HepG2 (cell line): ENCODE data around the gene FAM193A. TPM values are rescaled to one million over a fixed set of nuclear protein-coding genes. Genes with fewer than 3 reads are reported as not detected.

Experiments used
- ATF2 ChIP-seq: sonication (generic); formaldehyde crosslinking; IDR thresholded peaks from 2 replicates; pipeline ENCODE4 v1.4.0; 2020; ENCODE audit warnings: missing genetic modification reagents
- CEBPG ChIP-seq: IDR thresholded peaks from 2 replicates; pipeline ENCODE4 v1.6.1; 2016
- DNMT1 ChIP-seq: sonication (generic); formaldehyde crosslinking; IDR thresholded peaks from 2 replicates; pipeline ENCODE4 v1.5.1; 2020; ENCODE audit warnings: mild to moderate bottlenecking, missing genetic modification reagents
- ELF3 ChIP-seq: IDR thresholded peaks from 2 replicates; pipeline ENCODE4 v1.6.1; 2016; ENCODE audit warnings: missing genetic modification reagents, missing compliant biosample characterization
- GMEB1 ChIP-seq: sonication (generic); formaldehyde crosslinking; IDR thresholded peaks from 2 replicates; pipeline ENCODE4 v1.5.1; 2020; ENCODE audit warnings: missing genetic modification reagents, mild to moderate bottlenecking, borderline replicate concordance
- HDAC6 ChIP-seq: fragments of 200-600 bp; sonication (generic); IDR thresholded peaks from 2 replicates; pipeline ENCODE4 v1.7.0; 2017; ENCODE audit warnings: mild to moderate bottlenecking, antibody characterized with exemption, low read length, low read depth
- MAF1 ChIP-seq: sonication (generic); formaldehyde crosslinking; IDR thresholded peaks from 2 replicates; pipeline ENCODE4 v1.5.0; 2020; ENCODE audit warnings: missing genetic modification reagents, borderline replicate concordance
- MED1 ChIP-seq: sonication (generic); formaldehyde crosslinking; IDR thresholded peaks from 2 replicates; pipeline ENCODE4 v1.4.0; 2020; ENCODE audit warnings: missing genetic modification reagents
- MIER2 ChIP-seq: IDR thresholded peaks from 2 replicates; pipeline ENCODE4 v1.6.1; 2016; ENCODE audit warnings: missing biosample characterization, missing genetic modification reagents
- POLR2A ChIP-seq, 2 experiments: IDR thresholded peaks; 2 replicates each; pipeline ENCODE4 v1.6.1; 2011; ENCODE audit warnings: low read depth in 2 of 2, low read length in 2 of 2, mild to moderate bottlenecking in 1 of 2, moderate library complexity in 1 of 2; ENCODE audit not compliant: insufficient read depth in 1 of 2
- PRDM15 ChIP-seq: sonication (generic); formaldehyde crosslinking; IDR thresholded peaks from 2 replicates; pipeline ENCODE4 v1.4.0; 2020; ENCODE audit warnings: missing genetic modification reagents
- TSC22D2 ChIP-seq: sonication (generic); formaldehyde crosslinking; IDR thresholded peaks from 2 replicates; pipeline ENCODE4 v1.5.1; 2020; ENCODE audit warnings: missing genetic modification reagents, mild to moderate bottlenecking, borderline replicate concordance
- YEATS2 ChIP-seq: sonication (generic); formaldehyde crosslinking; IDR thresholded peaks from 2 replicates; pipeline ENCODE4 v1.4.0; 2020; ENCODE audit warnings: missing genetic modification reagents, borderline replicate concordance
- ZNF317 ChIP-seq: sonication (generic); formaldehyde crosslinking; IDR thresholded peaks from 2 replicates; pipeline ENCODE4 v1.5.0; 2020; ENCODE audit warnings: mild to moderate bottlenecking, missing genetic modification reagents
- ZNF670 ChIP-seq: sonication (generic); formaldehyde crosslinking; IDR thresholded peaks from 2 replicates; pipeline ENCODE4 v1.8.0; 2022; ENCODE audit warnings: mild to moderate bottlenecking, missing genetic modification reagents, borderline replicate concordance
- ZNF772 ChIP-seq: sonication (generic); formaldehyde crosslinking; IDR thresholded peaks from 2 replicates; pipeline ENCODE4 v1.5.0; 2020; ENCODE audit warnings: mild to moderate bottlenecking, missing genetic modification reagents
- polyA plus RNA-seq, 8 experiments: library from polyadenylated mRNA; depleted of rRNA in 3 of 8; stranded (reverse) in 7 of 8; unstranded in 1 of 8; fragments of >200 nt; fragmentation: Illumina TruSeq in 4 of 8; extraction: Trizol in 4 of 8; gene quantifications; 2 replicates each; pipeline versions ENCODE4 v1.2.1 to v1.2.3, GENCODE V29; 2011 to 2016; ENCODE audit warnings: low read depth in 4 of 8, missing spikeins in 1 of 8, mixed read lengths in 1 of 8; ENCODE audit not compliant: insufficient read depth in 1 of 8
- total RNA-seq, 5 experiments: library from RNA; depleted of rRNA; stranded (reverse); fragments of >200 nt; fragmentation: Illumina TruSeq; extraction: Trizol; gene quantifications; 2 replicates each; pipeline ENCODE4 v1.2.3, GENCODE V29; 2016; ENCODE audit warnings: low read depth in 1 of 5
- TF ChIP-seq, protein P1 (sequence below): IDR thresholded peaks from 2 replicates; pipeline ENCODE4 v1.6.1; 2012; ENCODE audit warnings: low read length, improper control_type of control experiment

FAM193A gene
- total and polyA plus RNA-seq, 2 of the 13 experiments (the other 11 are each of a cell fraction or from before 2014, with no cell fraction given): 5.7 to 8.7 TPM

DNA sequence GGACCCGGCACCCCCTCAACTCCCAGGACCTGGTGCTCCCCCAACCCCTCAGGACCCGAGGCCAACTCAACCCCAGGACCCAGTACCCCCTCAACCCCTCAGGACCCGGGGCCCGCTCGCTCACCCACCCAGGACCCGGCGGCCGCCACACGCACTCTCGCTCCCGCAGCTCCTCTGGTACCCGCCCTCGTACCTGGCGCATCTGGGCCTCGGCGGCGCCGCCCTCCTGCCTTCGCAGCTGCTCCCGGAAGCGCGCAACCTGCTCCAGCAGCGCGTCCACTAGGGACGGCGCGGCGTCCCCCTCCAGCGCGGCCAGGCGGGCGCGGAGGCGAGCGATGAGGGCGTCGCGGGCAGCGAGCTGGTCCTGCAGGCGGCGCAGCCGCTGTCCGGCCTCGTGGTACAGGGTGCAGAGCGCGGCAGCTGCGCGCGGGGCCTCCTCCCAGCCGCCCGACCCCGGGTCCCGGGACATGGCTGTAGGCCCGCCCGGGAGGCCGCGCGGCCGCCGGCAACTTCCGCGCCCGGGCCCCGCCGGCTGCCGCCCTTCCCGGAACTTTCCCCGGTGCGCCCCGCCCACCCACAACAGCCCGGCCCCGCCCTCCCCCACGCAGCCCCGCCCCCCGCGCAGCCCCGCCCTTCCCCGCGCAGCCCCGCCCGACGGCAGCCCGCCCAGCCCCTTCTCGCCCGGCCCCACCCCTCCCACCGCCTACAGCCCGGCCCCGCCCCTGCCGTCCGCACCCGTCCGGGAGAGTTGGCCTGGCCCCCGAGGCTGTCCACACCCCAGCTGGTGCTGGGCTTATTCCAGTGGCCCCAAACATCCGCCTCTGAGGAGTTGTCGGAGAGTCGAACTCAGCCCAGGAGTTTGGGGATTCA is 219.6 kb downstream of the FAM193A start, which contains the start of gene TNIP2 (continued):
- TF ChIP-seq MAF1 (CRISPR knock-in tag) (no peak), ELF3 (CRISPR knock-in tag) (peak; percentile 83), POLR2A (IDR thresholded peaks at IDR 0.05; ENCODE audit: insufficient read depth in 1 of 2, low read depth in 2 of 2, low read length in 2 of 2) (peak; percentile 71 to 75; a peak in 3 of 4 replicates), YEATS2 (no peak), DNMT1 (CRISPR knock-in tag) (no peak), CEBPG (CRISPR knock-in tag) (0 out of 2 replicates have a peak, but pooled peaks have one; percentile 7), GMEB1 (CRISPR knock-in tag) (no peak; the same call in none of the 2 replicates), ZNF772 (CRISPR knock-in tag) (peak; percentile 56; the same call in 1 of the 2 replicates), MIER2 (CRISPR knock-in tag) (no peak), TSC22D2 (CRISPR knock-in tag) (no peak), PRDM15 (CRISPR knock-in tag) (no peak), ZNF317 (CRISPR knock-in tag) (no peak), HDAC6 (no peak), MED1 (0 out of 2 replicates have a peak, but pooled peaks have one; percentile 17), ATF2 (CRISPR knock-in tag) (0 out of 2 replicates have a peak, but pooled peaks have one; percentile 28), ZNF670 (no peak)
- TF ChIP-seq, protein P1, sequence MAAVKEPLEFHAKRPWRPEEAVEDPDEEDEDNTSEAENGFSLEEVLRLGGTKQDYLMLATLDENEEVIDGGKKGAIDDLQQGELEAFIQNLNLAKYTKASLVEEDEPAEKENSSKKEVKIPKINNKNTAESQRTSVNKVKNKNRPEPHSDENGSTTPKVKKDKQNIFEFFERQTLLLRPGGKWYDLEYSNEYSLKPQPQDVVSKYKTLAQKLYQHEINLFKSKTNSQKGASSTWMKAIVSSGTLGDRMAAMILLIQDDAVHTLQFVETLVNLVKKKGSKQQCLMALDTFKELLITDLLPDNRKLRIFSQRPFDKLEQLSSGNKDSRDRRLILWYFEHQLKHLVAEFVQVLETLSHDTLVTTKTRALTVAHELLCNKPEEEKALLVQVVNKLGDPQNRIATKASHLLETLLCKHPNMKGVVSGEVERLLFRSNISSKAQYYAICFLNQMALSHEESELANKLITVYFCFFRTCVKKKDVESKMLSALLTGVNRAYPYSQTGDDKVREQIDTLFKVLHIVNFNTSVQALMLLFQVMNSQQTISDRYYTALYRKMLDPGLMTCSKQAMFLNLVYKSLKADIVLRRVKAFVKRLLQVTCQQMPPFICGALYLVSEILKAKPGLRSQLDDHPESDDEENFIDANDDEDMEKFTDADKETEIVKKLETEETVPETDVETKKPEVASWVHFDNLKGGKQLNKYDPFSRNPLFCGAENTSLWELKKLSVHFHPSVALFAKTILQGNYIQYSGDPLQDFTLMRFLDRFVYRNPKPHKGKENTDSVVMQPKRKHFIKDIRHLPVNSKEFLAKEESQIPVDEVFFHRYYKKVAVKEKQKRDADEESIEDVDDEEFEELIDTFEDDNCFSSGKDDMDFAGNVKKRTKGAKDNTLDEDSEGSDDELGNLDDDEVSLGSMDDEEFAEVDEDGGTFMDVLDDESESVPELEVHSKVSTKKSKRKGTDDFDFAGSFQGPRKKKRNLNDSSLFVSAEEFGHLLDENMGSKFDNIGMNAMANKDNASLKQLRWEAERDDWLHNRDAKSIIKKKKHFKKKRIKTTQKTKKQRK: no peak
